Stimulated activated CD4-positive, alpha-beta T cell treated with anti-CD3 and anti-CD28 coated beads, Interleukin-1b, Interleukin-23, amount 100 ng/mL, for 1 hour (primary cell): ENCODE measurements around the gene KRTAP1-3.
"Not testable (repeated sequence)": the region's sequence is repeated elsewhere in the genome, so short reads cannot be mapped to it uniquely, and the experiment has no call there.

ENCODE experiments used
- DNase-seq, 2 donors: peaks; one replicate each; pipeline ENCODE4 v3.0.0-alpha.2; 2020; ENCODE audit warnings: low read depth in 2 of 2

Gene KRTAP1-3, protein sequence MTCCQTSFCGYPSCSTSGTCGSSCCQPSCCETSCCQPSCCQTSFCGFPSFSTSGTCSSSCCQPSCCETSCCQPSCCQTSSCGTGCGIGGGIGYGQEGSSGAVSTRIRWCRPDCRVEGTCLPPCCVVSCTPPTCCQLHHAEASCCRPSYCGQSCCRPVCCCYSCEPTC

DNA sequence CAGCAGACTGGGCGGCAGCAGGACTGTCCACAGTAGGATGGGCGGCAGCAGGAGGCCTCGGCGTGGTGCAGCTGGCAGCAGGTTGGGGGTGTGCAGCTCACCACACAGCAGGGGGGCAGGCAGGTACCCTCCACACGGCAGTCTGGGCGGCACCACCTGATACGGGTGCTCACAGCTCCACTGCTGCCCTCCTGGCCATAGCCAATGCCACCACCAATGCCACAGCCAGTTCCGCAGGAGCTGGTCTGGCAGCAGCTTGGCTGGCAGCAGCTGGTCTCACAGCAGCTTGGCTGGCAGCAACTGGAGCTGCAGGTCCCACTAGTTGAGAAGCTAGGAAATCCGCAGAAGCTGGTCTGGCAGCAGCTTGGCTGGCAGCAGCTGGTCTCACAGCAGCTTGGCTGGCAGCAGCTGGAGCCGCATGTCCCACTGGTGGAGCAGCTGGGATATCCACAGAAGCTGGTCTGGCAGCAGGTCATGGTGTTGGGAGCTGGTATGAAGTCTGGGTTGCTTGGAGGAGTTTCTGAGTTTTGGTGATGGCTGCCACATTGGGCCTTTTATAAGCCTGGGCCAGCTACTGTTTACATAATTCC lies at the start of gene KRTAP1-3:
TSS of gene KRTAP1-3 (minus strand) at position 529 of the 590 bp plus-strand sequence. CDS start at position 476, 53 bp downstream.
- DNase-seq, result not testable (repeated sequence)

DNA sequence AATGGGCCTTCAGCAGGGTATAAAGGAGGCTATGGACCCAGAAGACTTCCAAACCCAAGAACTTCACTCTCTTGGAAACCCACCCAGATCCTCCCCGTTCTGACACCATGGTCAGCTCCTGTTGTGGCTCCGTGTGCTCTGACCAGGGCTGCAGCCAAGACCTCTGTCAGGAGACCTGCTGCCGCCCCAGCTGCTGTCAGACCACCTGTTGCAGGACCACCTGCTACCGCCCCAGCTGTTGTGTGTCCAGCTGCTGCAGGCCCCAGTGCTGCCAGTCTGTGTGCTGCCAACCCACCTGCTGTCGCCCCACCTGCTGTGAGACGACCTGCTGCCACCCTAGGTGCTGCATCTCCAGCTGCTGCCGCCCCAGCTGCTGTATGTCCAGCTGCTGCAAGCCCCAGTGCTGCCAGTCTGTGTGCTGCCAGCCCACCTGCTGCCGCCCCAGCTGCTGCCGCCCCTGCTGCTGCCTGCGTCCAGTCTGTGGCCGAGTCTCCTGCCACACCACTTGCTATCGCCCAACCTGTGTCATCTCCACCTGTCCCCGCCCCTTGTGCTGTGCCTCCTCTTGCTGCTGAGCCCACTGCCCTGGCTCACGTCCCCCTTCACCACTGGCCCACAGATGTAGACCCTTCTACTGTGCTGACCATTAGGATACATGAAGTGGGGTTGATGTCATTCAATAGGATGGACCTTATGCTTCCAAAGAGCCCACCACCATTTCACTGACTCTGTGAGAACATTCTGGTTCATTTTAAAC lies 49.6 kb upstream of the KRTAP1-3 start, which contains the start of gene KRTAP4-7:
TSS of gene KRTAP4-7 (plus strand) at position 51 of the 757 bp plus-strand sequence. CDS start at position 108, 57 bp downstream.
- not testable (repeated sequence) for DNase-seq

DNA sequence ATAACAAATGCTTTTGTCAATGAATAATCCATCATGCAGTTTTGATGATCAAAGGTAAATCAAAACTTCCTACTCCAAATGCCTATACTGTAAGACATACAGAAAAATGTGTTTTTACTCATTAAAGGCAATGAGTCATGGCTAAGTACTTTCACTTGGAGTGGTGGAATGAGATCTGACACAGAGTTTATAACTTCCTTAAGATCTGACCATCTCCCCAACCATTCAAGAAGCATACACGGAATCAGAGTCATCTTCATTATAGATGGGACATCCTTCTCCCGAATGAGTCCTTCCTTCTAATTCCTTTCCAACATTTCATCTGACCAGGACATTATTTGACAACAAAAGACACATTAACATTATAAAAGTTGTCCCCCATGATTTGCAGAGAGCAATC lies 48.8 kb upstream of the KRTAP1-3 start:
- not testable (repeated sequence) for DNase-seq

DNA sequence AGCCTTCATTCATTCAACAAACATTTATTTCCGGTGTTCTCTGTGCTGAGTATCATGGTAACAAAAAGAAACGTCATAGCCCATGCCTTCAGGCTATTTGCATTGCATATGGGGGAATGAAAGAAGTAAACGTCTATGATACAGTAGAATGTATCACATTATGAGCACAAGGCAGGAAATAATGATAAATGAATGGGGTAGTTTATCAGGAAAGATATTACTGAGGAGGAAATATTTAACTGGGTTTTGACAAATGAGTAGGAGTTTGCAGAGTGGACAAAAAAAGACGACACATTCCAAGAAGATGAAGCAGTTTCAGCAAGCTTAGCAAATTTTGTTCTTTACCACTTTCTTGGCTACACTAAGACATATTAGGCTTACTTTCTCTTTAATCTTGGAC lies 48.0 kb upstream of the KRTAP1-3 start:
- DNase-seq, result no peak

DNA sequence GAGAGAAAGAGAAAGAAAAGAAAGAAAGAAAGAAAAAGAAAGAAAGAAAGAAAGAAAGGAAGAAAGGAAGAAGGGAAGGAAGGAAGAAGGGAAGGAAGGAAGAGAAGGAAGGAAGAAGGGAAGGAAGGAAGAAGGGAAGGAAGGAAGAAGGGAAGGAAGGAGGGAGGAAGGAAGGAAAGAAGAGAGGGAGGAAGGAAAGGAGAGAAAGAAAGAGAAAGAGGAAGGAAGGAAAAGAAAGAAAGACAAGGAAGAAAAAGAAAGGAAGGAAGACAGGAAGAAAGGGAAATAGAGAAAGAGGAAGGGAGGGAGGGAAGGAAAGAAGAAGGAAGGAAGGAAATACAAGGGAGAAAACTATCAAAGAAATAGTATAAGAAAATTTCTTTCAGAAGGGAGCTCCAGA lies 42.1 kb upstream of the KRTAP1-3 start:
- no peak for DNase-seq

DNA sequence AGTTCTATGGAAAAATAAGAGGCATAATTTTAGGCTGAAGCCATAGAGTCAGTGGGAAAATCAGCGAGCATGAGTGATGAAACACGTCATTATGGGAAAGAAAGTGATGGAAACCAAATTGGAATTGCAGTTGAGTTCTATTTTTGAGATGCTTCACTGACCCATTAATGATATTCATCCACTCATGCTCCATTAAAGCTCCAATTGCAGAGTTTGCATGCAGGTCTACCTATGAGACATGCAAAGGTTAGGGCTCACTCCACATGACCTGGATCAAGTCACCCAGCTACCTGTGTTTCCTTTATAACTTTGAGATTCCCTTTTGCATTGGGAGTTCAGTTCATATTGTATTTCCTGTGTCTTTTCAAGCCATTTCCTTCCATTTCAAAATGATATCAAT lies 39.0 kb upstream of the KRTAP1-3 start:
- no peak for DNase-seq

DNA sequence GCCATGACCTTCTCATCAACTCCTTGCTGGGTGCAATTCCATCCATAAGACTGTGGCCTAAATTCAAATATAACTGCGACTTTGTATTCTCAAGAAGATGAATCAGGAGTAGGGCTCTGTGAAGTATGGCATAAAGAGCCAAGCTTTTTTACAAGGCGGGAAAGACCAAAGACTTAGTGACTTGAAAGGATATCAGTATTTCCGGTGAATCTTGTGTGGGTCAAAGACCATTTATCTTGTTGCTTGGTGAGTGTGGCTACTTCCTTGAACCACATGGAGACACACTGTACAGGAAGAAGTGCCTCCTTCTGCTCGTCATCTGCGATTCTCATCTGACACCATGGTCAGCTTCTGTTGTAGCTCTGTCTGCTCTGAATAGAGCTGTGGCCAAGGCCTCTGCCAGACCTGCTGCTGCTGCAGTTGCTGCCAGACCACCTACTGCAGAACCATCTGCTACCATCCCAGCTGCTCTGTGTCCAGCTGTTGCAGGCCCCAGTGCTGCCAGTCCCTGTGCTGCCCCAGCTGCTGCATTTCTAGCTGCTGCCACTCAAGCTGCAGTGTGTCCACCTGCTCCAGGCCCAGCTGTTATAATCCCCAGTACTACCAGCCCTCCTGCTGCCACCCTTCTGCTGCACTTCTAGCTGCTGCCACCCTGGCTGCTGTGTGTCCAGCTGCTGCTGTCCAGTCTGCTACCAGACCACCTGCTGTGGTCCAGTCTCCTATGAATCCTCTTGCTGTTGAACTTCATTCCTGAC lies 37.1 kb upstream of the KRTAP1-3 start:
- DNase-seq, result no peak

DNA sequence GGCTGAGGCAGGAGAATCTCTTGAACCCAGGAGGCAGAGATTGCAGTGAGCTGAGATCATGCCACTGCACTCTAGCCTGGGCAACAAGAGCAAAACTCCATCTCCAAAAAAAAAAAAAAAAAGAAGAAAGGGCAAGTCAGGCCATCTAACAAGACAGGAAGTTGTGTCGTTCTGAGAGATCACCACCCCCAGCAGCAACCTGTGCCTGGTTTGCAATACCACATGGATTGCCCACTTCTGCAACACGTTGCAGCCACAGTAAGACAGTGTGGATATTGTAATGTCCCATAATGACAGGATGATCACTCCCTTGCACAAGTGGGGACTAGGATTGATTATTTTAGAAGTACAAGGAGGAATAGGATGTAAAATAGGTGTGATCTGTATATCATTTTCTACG lies 34.4 kb upstream of the KRTAP1-3 start:
- no peak for DNase-seq

DNA sequence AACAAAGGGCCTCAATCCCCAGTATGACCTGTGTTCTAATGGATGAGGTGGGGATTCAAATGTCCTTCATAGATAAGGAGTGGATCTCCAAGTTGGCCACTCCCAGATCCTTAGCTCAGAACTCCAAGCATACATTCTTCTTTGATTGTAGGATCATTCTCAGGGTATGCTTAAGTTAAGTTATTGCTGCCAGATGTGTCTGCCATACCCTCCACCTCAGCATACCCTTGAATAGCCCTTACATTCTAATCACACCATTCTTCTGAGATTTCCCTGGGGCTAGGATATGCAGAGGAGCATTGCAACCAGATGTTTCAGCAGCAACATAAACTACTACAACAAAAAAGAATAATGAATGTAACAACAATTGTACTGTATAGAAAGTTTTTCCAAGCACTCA lies 32.6 kb upstream of the KRTAP1-3 start:
- no peak for DNase-seq

DNA sequence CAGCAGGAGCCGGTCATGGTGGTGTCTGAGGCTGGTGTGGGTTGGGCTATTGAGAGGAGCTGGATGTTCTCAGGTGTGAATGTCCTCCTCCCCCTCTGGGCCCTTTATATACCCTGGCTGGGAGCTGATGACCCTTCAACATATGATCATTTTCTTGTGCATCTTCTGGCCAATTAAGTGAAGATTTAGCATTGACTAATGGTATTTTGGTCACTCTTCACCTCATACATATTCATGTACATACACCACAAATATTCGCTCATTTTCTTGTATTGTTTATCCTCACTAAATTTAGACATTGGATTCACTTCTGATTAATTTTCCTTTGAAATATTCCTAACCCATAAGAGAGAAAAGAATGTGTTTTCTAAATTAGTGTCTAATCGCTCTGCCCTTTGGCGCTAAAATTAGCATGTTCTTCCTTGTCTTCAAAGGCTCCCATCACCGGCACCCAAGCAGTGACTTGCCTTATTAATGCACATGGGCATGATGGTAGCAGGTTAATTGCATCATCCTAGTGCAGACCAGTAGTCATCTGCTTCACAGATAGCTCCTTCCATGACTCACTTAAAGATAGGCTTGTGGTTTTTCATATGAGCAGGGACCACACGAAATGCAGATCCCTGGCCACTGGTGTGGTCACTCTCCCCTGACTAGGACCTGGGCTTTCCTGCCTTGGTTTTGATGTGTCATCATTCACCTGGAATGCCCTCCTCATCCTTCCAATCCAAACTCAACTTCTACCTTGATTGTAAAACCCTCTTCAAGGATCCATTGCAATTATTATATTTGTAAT lies 31.4 kb upstream of the KRTAP1-3 start, which contains the start of gene KRTAP2-4:
TSS of gene KRTAP2-4 (minus strand) at position 51 of the 796 bp plus-strand sequence. CDS start at position 17, 34 bp downstream.
- no peak for DNase-seq

DNA sequence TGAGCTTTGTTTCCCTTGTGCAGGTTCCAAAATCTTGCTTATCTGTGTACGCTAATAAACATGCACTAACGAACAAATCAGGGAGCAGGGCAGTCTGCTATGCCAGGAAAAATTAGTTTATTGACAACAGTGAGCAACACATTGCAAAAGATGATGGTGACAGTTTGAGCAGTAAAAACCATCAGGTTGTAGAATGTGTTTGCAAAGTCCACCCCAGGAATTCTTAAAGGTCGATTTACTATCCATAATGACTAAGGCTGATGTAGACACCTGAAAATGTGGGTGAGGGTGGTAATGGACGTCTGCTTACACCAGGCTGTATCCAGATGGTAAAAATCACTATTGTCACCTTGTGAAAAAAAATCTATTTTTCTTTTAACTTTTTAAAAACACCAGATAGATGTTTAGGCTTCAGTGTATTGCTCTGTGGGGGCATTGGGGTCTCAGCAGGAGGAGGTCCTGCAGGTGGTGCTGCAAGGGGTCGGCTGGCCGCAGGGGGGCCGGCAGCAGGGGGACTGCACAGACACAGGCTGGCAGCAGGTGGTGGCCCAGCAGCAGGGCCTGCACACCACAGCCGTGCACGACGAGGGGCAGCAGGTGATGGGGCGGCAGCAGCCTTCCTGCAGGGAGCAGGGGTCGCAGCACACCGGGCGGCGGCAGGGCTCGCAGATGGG lies 30.5 kb upstream of the KRTAP1-3 start:
- not testable (repeated sequence) for DNase-seq

DNA sequence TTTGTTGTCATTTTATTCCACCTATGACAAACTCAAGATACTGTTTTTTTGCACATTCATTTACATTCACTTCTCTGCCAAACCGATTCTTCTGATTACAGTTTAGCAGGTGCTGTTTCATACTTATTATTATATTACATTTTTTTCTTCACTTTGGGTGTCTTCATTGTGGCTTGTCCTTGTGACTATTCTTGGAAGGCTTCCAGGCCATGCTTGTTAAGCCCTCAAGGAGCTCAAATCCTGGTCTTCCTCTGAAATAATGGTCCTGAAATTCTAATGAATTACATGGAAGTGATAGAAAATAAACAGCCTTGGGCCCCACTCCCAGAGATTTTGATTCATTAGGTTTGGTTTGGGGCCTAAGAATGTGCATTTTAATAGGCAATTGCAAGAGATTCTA lies 29.6 kb upstream of the KRTAP1-3 start:
- no peak for DNase-seq

DNA sequence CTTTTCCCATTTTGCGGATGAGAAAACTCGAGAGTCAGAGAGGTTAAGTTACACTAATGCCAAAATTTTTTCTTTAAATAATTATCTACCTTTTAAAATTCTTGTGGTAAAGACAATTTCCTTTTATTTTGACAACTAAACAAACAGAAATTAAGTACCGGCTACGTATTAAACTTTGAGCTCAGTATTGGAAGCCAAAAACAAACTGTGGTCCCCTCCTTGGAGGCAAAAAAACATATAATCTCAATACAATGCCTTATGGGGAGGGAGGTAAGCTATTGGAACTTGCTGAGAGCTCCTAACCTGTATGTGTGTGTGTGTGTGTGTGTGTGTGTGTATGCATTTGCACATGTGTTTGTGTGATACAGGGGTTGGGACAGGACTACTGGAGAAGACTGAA lies 28.8 kb upstream of the KRTAP1-3 start:
- no peak for DNase-seq

DNA sequence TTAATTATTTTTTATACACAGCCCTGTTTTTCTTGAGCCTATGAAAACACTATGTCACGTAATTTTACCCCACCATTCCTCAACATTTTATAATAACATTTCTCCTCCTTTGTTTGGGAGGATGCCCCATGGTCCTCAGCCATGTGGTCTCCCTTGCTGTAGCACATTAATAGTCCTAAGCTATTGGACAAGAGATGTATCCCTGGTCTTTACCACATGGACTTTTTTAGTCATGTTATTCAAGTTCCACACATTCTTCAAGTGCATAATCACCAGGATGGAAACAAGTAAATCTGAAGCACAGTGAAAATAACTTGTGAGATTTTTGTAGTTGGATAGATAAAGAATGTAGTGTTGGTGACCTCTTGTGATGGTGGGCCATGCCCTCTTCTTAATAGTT lies 27.3 kb upstream of the KRTAP1-3 start:
- DNase-seq, result no peak

DNA sequence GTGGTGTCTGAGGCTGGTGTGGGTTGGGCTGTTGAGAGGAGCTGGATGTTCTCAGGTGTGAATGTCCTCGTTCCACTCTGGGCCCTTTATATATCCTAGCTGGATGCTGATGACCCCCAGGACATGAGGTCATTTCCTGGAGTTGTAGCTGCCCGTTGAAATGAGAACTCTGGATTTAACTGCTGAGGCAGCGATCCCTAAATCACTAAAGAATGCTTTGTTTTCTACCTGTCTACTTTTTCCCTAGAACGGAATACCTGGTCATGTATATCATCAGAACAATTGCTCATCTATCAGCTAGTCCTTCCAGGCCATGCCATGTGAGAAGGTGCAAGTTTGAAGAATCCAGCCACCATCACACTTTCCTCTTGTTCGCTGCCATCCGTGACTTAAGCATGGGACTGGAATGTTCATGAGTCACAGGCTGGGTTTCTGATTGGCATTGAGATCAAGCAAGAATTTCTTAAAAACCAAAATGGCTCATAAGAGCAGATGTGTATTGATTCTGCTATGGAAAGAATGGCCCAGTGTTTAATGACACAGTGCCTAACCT lies 25.5 kb upstream of the KRTAP1-3 start, which contains the start of gene KRTAP2-3:
TSS of gene KRTAP2-3 (minus strand) at position 63 of the 553 bp plus-strand sequence. CDS start 64 bp downstream, outside the sequence.
- DNase-seq, result no peak

DNA sequence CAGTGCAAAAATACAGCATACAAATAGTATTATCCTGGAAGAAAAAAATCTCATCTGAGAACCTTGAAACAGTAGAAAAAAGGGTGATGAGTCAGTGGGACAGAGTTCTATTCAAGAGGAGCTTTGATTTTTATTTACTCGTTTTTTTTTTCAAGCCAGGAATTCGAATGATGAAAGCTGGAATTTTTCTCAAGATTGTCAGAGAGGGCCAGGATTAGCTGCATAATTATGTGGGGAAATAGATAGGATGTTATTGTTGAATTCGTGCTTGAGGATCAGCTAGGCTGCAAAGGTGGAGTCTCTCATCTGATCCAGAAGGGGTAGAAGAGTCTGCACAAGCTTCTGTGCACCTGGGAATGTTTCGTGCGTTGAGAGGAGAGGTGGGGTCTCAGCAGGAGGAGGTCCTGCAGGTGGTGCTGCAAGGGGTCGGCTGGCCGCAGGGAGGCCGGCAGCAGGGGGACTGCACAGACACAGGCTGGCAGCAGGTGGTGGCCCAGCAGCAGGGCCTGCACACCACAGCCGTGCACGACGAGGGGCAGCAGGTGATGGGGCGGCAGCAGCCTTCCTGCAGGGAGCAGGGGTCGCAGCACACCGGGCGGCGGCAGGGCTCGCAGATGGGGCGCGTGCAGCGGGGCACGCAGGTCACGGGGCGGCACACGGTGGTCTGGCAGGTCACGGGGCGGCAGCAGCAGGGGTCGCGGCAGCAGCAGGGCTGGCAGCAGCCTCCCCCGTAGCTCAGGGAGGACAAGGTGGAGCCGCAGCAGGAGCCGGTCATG lies 24.8 kb upstream of the KRTAP1-3 start:
- not testable (repeated sequence) for DNase-seq

DNA sequence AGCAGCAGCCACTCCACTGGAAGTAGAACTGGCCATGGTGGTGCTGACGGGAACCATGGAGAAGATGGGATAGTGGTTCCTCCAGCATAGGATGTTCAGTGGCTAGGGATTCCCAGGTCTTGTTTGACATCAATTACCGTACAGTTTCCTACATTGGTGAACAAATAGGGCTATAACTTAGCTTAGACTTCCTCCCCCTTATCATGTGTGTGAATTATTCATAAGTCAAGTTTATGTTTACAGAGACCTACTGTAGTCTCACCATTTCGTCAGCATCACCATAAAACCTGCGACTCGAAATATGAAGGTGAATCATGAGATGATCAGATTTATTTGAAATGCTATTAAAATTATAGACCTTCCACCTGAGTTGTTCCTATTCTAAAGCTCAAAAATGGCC lies 24.1 kb upstream of the KRTAP1-3 start:
- no peak for DNase-seq

DNA sequence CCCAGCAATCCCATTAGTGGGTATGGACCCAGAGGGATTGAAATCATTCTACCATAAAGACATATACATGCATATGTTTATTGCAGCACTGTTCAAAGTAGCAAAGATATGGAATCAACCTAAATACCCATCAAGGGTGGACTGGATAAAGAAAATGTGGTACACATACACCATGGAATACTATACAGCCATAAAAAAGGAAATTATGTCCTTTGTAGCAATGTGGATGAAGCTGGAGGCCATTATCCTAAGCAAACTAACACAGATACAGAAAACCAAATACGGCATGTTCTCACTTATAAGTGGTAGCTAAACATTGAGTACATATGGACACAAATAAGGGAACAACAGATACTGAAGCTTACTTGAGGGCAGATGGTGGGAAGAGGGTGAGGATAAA lies 22.9 kb upstream of the KRTAP1-3 start:
- DNase-seq, result no peak

DNA sequence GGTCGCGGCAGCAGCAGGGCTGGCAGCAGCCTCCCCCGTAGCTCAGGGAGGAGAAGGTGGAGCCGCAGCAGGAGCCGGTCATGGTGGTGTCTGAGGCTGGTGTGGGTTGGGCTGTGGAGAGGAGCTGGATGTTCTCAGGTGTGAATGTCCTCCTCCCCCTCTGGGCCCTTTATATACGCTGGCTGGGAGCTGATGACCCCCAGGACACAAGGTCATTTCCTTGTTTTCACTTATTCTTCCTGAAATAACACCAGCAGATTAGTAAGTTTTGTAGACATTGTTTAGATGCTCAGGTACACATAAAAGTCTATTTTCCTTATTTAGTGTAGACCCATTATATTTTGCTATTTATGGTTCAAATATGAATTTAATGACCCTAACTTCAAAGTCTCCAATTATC lies 20.5 kb upstream of the KRTAP1-3 start, which contains the start of gene KRTAP2-2:
TSS of gene KRTAP2-2 (minus strand) at position 101 of the 400 bp plus-strand sequence. CDS start at position 82, 19 bp downstream.
- not testable (repeated sequence) for DNase-seq
